Stimulated activated CD4-positive, alpha-beta T cell treated with anti-CD3 and anti-CD28 coated beads, Interleukin-2, amount 100 ng/mL, for 24 hours (primary cell): ENCODE results near the gene ABCG1.
A peak's percentile ranks its signal among the peaks of the same experiment; 100 is the strongest.
"Not testable (repeated sequence)": the region's sequence is repeated elsewhere in the genome, so short reads cannot be mapped to it uniquely, and the experiment has no call there.

Source experiments
- DNase-seq, 2 donors: peaks; one replicate each; pipeline ENCODE4 v3.0.0-alpha.2; 2020

Gene ABCG1

DNA sequence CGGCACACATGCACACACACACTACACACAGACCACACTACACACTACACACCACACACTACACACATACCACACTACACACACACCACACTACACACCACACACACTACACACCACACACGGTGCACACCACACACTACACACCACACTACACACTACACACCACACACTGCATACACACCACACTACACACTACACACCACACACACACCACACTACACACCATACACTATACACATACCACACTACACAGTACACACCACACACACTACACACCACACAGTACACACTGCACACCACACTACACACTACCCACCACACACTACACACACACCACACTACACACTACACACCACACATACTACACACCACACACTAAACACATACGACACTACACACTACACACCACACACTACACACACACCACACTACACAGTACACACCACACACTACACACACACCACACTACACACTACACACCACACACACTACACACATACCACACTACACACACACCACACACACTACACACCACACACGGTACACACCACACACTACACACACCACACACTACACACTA lies 73.7 kb downstream of the ABCG1 start:
- not testable (repeated sequence) for DNase-seq

DNA sequence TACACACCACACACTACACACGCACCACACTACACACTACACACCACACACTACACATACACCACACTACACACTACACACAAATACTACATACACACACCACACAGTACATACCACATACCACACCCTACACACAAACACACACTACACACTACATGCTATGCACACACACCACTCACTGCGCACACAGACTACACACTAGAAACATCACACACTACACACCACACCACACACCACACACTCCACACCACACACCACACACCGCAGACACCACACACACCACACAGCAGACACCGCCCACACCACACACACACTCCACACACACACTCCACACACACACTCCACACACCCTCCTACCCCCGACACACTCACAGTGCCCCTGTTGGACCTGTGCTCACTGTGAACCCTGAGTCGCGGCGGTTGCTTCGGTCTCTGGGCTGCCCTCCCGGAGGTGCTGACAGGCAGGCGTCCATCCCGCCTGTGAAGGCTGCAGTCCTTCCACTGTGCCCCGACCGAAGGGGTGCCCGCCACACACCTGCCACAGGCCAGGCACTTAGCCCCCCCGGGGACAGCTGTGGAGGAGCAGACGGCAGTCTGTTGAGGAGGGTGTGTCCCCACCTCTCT lies 74.8 kb downstream of the ABCG1 start:
- no peak for DNase-seq

GRCh38 chr21:42294273-42294880 lies 75.4 kb downstream of the ABCG1 start:
- no peak for DNase-seq

- no peak for DNase-seq
Observed at GRCh38 chr21:42295845-42296244, 76.9 kb downstream of the ABCG1 start.

DNA sequence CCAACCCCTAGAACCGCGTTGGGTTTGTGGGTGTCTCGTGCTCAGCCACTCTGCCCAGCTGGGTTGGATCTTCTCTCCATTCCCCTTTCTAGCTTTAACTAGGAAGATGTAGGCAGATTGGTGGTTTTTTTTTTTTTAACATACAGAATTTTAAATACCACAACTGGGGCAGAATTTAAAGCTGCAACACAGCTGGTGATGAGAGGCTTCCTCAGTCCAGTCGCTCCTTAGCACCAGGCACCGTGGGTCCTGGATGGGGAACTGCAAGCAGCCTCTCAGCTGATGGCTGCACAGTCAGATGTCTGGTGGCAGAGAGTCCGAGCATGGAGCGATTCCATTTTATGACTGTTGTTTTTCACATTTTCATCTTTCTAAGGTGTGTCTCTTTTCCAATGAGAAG lies 77.6 kb downstream of the ABCG1 start:
- no peak for DNase-seq

DNA sequence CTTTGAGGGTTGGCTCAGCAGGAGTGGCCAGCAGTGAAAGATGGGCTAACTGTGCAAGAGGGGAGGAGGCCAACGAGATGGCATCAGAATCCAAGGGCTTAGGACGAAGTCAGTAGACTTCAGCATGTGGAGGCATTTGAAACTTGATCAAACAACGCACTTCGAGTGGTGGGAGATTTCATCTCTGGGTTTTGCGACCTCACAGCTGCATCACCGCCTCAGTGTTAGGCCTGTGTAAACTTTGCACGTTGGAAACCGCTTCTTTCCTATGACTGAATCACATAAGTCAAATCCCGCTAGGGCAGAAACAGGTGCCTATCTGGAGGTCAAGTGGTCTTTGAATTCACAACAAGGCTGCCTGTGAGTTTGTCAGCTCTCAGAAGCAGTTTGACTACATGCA lies 78.4 kb downstream of the ABCG1 start:
- DNase-seq: no peak

DNA sequence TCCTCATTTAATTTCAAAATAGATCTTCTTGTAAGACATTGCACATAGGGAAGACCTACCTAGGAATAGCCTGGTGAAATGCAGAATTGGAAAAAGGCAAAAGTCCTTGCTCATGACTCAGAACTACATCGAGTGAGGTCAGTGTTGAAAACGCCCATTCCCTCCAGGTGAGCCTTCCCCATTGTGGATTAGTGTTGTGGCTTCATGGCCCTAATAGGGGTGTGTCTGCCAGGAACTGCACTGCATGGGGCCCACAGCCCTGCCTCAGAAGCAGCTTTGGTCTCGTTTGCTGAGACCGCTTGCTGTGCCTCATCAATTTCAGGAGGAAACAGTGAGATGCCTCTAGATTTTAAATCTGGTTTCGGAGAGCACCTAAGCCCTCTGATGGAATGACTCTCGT lies 79.3 kb downstream of the ABCG1 start:
- DNase-seq: no peak

DNA sequence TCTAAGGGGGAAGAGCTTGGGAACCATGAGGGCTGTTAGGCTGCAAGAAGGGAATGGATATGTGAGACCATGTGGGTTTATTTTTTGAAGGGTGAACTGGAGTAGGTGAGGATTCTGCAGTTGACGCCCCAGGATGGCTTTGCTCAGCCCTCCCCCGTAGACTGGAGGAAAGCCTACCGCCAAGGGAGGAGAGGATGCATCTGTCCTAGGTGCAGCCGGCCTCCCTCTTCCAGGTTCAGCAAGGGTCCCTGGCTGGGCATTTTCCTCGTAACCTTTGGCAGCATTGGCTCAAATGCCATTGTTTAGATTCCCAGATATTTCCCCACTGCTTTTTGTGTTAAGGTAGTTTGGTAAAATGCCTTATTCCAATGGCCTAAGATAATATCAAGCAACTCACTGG lies 79.7 kb downstream of the ABCG1 start:
- no peak for DNase-seq

GRCh38 chr21:42299324-42300044 lies 80.5 kb downstream of the ABCG1 start:
- peak in 1 of 2 donors; percentile 21 for DNase-seq

DNA sequence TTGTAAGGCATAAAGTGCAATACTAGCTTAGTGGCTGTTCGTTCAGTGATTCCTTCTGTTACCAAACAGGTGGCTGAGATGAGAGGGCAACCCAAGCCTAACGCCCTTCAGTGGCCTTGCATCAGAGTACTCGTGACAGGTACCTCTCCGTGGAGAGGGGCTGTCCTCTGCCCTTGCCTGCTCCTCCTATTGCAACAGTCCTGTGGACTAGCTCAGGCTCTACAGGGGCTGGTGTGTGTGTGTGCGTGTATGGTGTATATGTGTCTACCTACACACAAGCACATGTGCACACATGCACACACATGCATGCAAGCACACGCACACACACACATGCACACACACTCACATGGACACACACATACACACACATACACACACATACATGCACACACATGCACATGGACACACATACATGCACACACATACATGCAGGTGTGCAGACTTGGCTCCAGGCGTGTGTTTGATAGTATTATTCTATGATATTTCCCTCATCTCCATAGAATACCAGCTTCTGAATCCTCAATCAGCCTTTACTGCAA lies 81.2 kb downstream of the ABCG1 start:
- DNase-seq: no peak

DNA sequence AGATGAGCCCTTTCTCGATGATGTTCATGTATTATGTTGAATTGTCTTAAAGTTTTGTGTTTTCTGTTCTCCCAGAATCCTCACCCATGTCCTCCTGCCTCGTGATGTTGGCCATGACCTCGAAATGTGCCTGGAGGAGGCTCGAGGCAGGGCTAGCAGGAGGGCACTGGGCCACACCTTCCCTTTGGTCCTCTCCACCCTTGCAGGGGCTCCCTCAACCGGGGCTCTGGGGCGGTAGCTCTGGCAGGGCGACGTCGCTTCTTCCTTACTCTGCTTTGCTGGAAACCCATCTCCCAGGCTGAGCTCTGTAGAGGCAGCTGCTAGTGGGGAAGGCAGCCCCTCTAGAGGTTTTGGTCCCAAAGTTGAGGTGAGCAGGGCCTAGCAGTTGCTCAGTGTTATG lies 82.0 kb downstream of the ABCG1 start:
- DNase-seq: no peak

- DNase-seq: no peak
Observed at GRCh38 chr21:42301371-42302075, 82.6 kb downstream of the ABCG1 start.

GRCh38 chr21:42302076-42302650 lies 83.2 kb downstream of the ABCG1 start:
- no peak for DNase-seq

- no peak for DNase-seq
Observed at GRCh38 chr21:42302794-42303193, 83.9 kb downstream of the ABCG1 start.

- no peak for DNase-seq
Observed at GRCh38 chr21:42303443-42303842, 84.5 kb downstream of the ABCG1 start.

DNA sequence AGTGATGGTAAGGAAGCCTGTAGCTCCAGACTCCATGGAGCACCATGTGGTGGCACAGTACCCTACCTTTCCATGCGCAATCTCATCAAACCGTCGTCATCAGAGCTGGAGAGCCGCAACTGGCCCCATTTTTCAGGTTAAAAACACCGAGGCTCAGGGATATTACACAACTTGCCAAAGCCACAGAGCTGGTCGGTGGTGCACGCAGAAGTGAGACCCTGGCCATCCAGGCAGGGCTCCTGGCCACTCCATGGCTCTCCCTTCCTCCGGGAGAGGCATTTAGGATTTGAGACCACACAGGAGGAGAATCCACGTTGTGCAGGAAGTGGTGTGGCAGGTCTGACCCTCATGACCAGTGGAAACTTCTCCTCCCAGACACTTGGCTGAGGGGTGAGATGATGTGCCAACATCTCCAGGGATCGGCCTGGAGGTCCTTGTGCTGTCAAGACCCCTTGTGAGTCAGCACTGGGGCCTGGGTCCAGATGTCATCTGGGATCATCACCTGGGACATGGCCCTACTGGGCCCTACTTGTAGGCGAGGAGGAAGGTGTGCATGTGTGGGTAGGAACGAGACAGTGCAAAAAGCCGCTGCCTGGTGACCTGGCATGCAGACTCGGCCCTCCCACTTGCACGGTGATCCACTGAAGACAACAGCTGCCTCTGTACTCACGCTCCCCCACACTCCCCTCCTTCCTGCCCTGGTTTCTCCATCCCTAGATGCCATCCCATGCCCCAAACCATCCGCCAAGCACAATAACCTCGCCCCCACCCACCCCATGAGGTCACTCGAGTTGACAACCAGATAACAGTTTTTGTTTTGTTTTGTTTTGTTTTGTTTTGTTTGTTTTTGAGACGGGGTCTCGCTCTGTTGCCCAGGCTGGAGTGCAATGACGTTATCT lies 85.9 kb downstream of the ABCG1 start:
- no peak for DNase-seq

DNA sequence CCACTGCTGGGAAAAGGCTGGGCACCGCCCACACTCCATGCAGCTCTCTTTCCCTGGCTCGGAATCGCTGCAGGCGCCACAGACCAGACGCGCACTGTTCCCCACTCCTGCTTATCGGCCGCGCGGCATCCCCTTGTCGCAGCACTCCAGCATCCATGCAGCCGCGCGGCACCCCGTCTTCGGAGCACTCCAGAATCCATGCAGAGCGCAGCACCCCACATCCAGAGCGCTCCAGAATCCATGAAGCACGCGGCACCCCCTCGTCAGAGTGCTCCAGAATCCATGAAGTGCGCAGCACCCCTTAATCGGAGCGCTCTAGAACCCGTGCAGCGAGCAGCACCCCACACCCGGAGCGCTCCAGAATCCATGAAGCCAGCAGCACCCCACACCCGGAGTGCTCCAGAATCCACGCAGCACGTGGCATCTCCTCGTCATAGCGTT lies 86.8 kb downstream of the ABCG1 start:
- DNase-seq: no peak

GRCh38 chr21:42306366-42307035 lies 87.6 kb downstream of the ABCG1 start:
- DNase-seq: no peak

- DNase-seq: no peak
Observed at GRCh38 chr21:42307106-42307505, 88.2 kb downstream of the ABCG1 start.

- no peak for DNase-seq
Observed at GRCh38 chr21:42308161-42308913, 89.4 kb downstream of the ABCG1 start.
